G401 (cell line): ENCODE measurements around the gene PGS1. TPM values are rescaled to one million over a fixed set of nuclear protein-coding genes. Genes with fewer than 3 reads are reported as not detected.

Experiments used
- DNase-seq: peaks from one replicate; pipeline ENCODE4 v3.0.0-alpha.2; 2015; ENCODE audit warnings: low spot score
- in situ Hi-C: cut with HindIII; loops from 2 replicates; pipeline ENCODE4 v1.10.0; 2016; ENCODE audit warnings: low sequenced_read_pairs, mixed read lengths
- total RNA-seq: library from RNA; depleted of rRNA; stranded (reverse); fragments of >200 nt; shearing (Covaris generic); gene quantifications from 2 replicates; pipeline ENCODE4 v1.2.3, GENCODE V29; 2014

Gene PGS1
- total RNA-seq, 1 experiment from 2014 or later: 43.0 TPM

DNA sequence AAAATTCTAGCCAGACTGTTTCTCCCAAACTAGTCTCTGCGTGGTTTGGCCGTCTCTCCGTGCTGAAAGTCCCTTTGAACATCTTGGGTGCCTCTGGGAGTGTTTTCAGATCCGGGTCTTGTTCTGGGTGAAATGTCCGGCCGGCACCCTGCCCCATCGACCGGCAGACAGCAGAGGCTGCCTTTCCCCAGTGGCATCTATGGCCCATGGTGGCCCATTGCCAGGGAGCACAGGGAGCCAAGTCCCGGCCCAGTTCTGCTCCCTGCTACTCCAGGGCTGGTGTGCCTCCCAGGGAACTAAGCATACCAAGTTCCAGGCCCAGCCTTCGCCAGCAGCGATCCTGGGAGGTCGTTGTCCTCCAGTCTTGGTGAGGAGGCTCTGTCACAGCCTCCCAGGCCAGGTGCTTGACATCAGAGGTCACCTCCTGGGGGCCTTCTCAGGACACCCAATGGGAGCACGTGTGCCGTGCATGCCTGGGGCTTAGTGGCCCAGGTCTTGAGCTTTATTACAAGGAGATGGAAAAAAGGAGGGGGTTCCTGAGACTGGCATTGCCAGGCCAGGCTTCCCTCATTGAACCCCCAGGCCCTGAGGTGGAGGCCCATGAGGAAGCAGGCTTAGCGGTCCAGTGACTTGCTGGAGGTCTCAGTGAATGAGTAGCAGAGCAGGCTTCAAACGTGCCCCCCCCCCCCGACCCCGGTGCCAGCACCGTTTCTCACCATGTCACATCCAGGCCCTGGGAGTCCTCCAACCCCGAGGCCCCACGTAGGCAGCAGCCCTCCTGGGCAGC is 54.0 kb downstream of the PGS1 start:
- no peak for DNase-seq
- in situ Hi-C loops: loop anchor here (25.0 kb wide), 1 partner anchor 170 kb away; no protein-coding TSS in a partner anchor

GRCh38 chr17:78433013-78433727 is 54.7 kb downstream of the PGS1 start:
- in situ Hi-C loops: loop anchor here (25.0 kb wide), 1 partner anchor 171 kb away; no protein-coding TSS in a partner anchor
- DNase-seq: no peak

- no peak for DNase-seq
- in situ Hi-C loops: loop anchor here (25.0 kb wide), 1 partner anchor 172 kb away; no protein-coding TSS in a partner anchor
These were observed 55.4 kb downstream of the PGS1 start for GRCh38 chr17:78433780-78434335.

DNA sequence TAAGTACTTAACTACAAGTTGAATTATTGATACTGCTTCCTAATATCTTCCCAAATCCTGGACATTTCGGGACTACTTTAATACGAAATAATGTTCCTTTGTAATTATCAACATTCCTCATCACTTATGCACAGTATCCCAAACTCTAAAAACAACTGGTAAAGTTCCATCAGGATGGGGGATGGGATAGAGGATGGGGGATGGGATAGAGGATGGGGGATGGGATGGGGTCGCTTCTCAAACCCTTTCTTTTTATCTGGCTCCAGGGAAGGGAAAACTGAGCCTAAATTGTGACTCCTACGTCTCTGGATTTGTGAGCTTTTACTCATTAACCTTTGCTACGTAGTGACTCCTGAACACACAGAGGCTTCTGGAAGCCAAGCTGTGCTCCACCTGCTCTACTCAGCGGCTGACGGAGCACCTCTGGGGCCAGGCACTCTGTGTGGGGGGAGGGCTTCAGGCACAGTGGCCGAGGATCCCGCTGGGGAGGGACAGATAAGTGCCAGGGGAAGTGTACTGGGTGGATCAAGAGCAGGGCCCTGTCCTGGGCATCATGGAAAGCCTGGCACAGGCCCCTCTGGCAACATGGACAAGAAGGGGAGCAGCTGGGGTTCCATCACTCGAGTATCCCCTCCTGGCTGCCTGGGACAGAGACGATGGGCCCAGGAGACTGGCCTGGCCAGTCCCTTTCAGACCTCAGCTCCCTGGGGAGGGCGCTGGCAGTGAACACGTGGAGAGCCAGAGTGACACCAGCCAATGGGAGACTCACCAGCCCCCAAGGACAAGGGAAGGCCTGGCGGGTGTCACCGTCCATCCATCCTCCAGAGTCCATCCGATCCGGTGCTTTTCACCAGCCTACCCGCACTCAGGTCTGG is 56.2 kb downstream of the PGS1 start:
- in situ Hi-C loops: loop anchor here (25.0 kb wide), 1 partner anchor 172 kb away; no protein-coding TSS in a partner anchor
- no peak for DNase-seq

DNA sequence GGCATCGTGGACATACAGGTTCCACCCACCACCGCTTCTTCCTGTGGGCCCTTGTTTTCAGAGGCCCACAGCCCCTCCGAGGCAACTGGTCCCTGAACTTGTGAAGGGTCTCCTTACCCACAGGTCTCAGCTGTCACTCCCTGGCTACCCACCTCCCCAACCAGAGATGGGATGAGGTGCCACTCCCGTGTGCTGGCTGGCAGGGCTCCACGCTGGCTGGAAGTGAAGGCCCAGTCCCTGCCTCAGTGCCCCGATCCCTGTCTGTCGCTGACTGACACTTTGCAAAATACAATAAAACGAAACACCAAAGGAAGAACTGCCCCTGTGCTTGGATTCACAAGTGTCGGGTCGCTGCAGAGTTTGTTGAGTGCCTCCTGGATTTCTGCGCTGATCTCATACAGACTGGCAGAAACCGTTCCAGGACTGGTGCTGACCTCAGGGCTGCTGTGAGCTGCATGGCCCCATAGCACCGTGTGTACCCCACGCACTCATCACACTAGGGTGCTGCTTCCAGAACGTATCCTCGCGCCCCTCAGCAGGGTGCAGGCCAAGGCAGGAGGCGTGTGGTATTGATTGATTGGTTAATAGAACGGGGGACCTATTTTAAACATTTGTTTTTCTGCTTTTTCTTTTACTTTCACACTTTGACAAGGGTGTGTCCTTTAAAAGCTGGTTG is 57.0 kb downstream of the PGS1 start:
- in situ Hi-C loops: loop anchor here (25.0 kb wide), 1 partner anchor 173 kb away; no protein-coding TSS in a partner anchor

GRCh38 chr17:78437508-78438169 is 59.2 kb downstream of the PGS1 start:
- no peak for DNase-seq
- in situ Hi-C loops: loop anchor here (25.0 kb wide), 1 partner anchor 175 kb away; no protein-coding TSS in a partner anchor

More for the DNA sequence above, 57.0 kb downstream of the PGS1 start:
- no peak for DNase-seq

DNA sequence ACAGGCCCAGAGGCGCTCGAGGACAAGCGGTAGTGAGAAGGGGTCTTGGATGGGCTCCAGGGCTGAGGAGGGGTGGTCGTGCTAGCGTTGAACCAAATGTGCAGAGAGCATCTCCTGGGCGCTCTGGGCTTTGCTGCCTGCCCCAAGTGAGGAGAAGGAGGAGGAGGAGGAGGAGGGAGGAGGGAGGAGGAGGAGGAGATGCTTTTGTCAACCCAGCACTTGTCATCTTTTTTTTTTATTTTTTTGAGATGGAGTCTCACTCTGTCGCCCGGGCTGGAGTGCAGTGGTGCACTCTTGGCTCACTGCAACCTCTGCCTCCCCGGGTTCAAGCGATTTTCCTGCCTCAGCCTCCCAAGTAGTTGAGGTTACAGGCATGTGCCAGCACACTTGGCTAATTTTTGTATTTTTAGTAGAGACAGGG is 59.8 kb downstream of the PGS1 start:
- in situ Hi-C loops: loop anchor here (25.0 kb wide), 1 partner anchor 176 kb away; no protein-coding TSS in a partner anchor
- no peak for DNase-seq

DNA sequence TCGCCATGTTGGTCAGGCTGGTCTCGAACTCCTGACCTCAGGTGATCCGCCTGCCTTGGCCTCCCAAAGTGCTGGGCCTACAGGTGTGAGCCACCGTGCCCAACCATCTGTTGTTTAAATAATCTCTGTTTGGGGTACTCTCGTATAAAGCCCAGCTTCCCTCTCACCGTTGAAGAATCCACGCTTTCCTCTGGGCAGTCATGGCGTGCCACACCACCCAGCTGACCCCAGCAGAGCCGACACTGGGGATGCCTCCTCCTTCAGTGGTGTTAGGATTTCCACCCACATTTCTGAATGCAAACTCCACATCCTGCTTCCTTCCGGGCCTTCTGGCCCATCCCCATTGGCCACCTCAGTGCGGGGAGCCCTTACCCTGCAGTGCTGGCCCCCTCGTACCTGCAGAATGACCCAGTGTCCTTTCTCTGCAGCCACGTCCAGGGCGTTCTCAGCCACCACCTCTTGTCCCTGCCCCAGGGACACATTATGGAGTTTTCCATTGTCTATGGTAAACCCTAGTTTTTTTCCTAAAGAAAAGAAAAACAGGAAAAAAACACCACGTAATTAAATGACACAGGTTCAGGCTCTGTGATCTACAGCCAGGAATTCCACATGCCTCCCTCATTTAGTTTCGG is 60.4 kb downstream of the PGS1 start:
- in situ Hi-C loops: loop anchor here (25.0 kb wide), 1 partner anchor 177 kb away; no protein-coding TSS in a partner anchor
- no peak for DNase-seq

GRCh38 chr17:78441271-78441971 is 63.0 kb downstream of the PGS1 start:
- no peak for DNase-seq
- in situ Hi-C loops: loop anchor here (25.0 kb wide), 1 partner anchor 179 kb away; no protein-coding TSS in a partner anchor

- DNase-seq: no peak
- in situ Hi-C loops: loop anchor here (25.0 kb wide), 1 partner anchor 180 kb away; no protein-coding TSS in a partner anchor
These were observed 64.3 kb downstream of the PGS1 start for GRCh38 chr17:78442648-78443218.

GRCh38 chr17:78444392-78444791 is 65.9 kb downstream of the PGS1 start:
- DNase-seq: no peak
- in situ Hi-C loops: loop anchor here (25.0 kb wide), 1 partner anchor 182 kb away; no protein-coding TSS in a partner anchor

DNA sequence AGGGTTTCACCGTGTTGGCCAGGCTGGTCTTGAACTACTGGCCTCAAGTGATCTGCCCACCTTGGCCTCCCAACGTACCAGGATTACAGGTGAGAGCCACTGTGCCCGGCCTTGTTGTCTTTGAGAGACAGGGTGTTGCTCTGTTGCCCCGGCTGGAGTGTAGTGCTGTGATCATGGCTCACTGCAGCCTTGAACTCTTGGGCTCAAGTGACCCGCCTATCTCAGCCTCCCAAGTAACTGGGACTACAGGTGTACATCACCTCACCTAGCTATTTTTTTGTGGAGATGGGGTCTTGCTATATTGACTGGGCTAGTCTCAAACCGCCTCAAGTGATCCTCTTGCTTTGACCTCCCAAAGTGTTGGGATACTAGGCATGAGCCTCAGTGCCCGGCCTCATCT is 68.4 kb downstream of the PGS1 start:
- in situ Hi-C loops: loop anchor here (25.0 kb wide), 1 partner anchor 185 kb away; no protein-coding TSS in a partner anchor
- no peak for DNase-seq

GRCh38 chr17:78448356-78448993 is 70.0 kb downstream of the PGS1 start:
- no peak for DNase-seq
- in situ Hi-C loops: loop anchor here (25.0 kb wide), 1 partner anchor 186 kb away; no protein-coding TSS in a partner anchor

- in situ Hi-C loops: loop anchor here (25.0 kb wide), 1 partner anchor 188 kb away; no protein-coding TSS in a partner anchor
- DNase-seq: peak; percentile 45
These were observed 71.6 kb downstream of the PGS1 start for GRCh38 chr17:78449983-78450595.

- peak; percentile 81 for DNase-seq
- in situ Hi-C loops: no loop called here
These were observed 72.4 kb downstream of the PGS1 start for GRCh38 chr17:78450696-78451345.
